Pancreas (tissue), 10 donors: ENCODE results near the gene PHF8. TPM values are rescaled to one million over a fixed set of nuclear protein-coding genes. Genes with fewer than 3 reads are reported as not detected.

Source experiments
- ATAC-seq, 4 donors: fragments of 200-7000 bp; cut with Tn5 transposase; one replicate each; pipeline versions ENCODE4 v1.8.0 to v1.9.1; 2020; ENCODE audit warnings: mild to moderate bottlenecking in 4 of 4, moderate library complexity in 4 of 4
- DNase-seq, 6 donors: peaks; one replicate each; pipeline ENCODE4 v3.0.0-alpha.2; 2020
- FAIRE-seq: peaks from 2 replicates; lab custom pipeline; 2012; peaks lifted over from hg19 to GRCh38; lab: Jason Lieb, UNC
- H3K27ac ChIP-seq, 4 donors: fragments of 200-600 bp; sonication (generic); 1 replicate in 3 of 4; 2 replicates in 1 of 4; pipeline versions ENCODE4 v1.5.0 to v1.8.0; 2020
- H3K27me3 ChIP-seq, 4 donors: fragments of 200-600 bp; one replicate each; pipeline ENCODE4 v1.8.0; 2021
- H3K36me3 ChIP-seq, 3 donors: fragments of 200-600 bp; sonication (generic) in 1 of 3; one replicate each; pipeline versions ENCODE4 v1.5.0 to v1.8.0; 2020 to 2021
- H3K4me1 ChIP-seq, 3 donors: fragments of 200-600 bp; one replicate each; pipeline ENCODE4 v1.8.0; 2021
- H3K4me3 ChIP-seq, 4 donors: fragments of 200-600 bp; sonication (generic) in 2 of 4; one replicate each; pipeline versions ENCODE4 v1.5.0 to v1.8.0; 2020 to 2021
- H3K9me3 ChIP-seq, 4 donors: fragments of 200-600 bp; one replicate each; pipeline ENCODE4 v1.8.0; 2021
- WGBS, 2 donors: extraction: QIAGEN DNeasy Blood & Tissue Kit; methylation state at CpG; one replicate each; pipeline ENCODE4 v1.1.7; 2013; 5-methylcytosine and 5-hydroxymethylcytosine counted together
- intact Hi-C, 3 donors: fragments of 100-400 bp; cut with DNase I; formaldehyde crosslinking; loops; one replicate each; pipeline versions ENCODE4 v1.11.1 to v1.14.2; 2022
- polyA plus RNA-seq, 2 donors: library from polyadenylated mRNA; stranded (reverse); fragments of 200-250 nt; gene quantifications; one replicate each; pipeline ENCODE4 v1.2.3, GENCODE V29; 2013
- total RNA-seq, 6 donors: library from RNA; stranded (reverse); fragmentation: NEBNext Ultra II Directional in 4 of 6; extraction: Animal tissue kit (Norgen Biotek cat#: 25700) in 4 of 6; gene quantifications; one replicate each; pipeline versions ENCODE4 v1.2.1 to v1.2.4, GENCODE V29; 2021 to 2023
- TF ChIP-seq, protein P1 (sequence below), 4 donors: fragments of 200-600 bp; sonication (generic) in 3 of 4; IDR thresholded peaks; one replicate each; pipeline versions ENCODE4 v1.5.0 to v1.8.0; 2021; ENCODE audit warnings: antibody characterized with exemption in 4 of 4
- donor health status: healthy with polysubstance abuse.
- donor health status: DM: no; HTN: no; CAD: no; lungs with moderate emphysema.
- donor health status: DM: no; HTN: no; CAD: no.
- donor health status: control.
- donor health status: control.
- donor health status: Bipolar disorder and iron deficiency.
- donor health status: DM: yes; HTN: yes; CAD: no.
- donor health status: DM: no; HTN: no; CAD: no.
- donor health status: DM: no; HTN: no; CAD: no.
- donor health status: DM: yes; HTN: yes; CAD: no.

Gene PHF8
- total and polyA plus RNA-seq, 8 donors = 10.9 to 21.3 (median 14.6) TPM

GRCh38 chrX:54012830-54013500 is 31.3 kb downstream of the PHF8 start:
- no peak for ATAC-seq
- TF ChIP-seq, protein P1, sequence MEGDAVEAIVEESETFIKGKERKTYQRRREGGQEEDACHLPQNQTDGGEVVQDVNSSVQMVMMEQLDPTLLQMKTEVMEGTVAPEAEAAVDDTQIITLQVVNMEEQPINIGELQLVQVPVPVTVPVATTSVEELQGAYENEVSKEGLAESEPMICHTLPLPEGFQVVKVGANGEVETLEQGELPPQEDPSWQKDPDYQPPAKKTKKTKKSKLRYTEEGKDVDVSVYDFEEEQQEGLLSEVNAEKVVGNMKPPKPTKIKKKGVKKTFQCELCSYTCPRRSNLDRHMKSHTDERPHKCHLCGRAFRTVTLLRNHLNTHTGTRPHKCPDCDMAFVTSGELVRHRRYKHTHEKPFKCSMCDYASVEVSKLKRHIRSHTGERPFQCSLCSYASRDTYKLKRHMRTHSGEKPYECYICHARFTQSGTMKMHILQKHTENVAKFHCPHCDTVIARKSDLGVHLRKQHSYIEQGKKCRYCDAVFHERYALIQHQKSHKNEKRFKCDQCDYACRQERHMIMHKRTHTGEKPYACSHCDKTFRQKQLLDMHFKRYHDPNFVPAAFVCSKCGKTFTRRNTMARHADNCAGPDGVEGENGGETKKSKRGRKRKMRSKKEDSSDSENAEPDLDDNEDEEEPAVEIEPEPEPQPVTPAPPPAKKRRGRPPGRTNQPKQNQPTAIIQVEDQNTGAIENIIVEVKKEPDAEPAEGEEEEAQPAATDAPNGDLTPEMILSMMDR (IDR thresholded peaks at IDR 0.05) = no peak
- no peaks in the 10 kb centered on the region for H3K4me1 ChIP-seq
- no peak overlapping the region for H3K4me3 ChIP-seq
- WGBS, 2 donors = 50 to 93% methylated on average over 1 of the region's 1 CpG
- no peak overlapping the region for H3K27ac ChIP-seq
- H3K27me3 ChIP-seq = no peaks in the 10 kb centered on the region
- intact Hi-C loops = no loop called here
- peak; percentile 29 for FAIRE-seq
- DNase-seq = no peak
- H3K36me3 ChIP-seq = peaks cover 0 to 5% (median 0%) of the 10 kb centered on the region in 3 donors
- no peaks in the 10 kb centered on the region for H3K9me3 ChIP-seq

- TF ChIP-seq, protein P1 (IDR thresholded peaks at IDR 0.05) = no peak
- 88 to 95% methylated on average over 4 of the region's 4 CpGs for WGBS, 2 donors
- Histone ChIP-seq H3K36me3 (no peaks in the 10 kb centered on the region), H3K9me3 (no peaks in the 10 kb centered on the region), H3K4me1 (no peaks in the 10 kb centered on the region), H3K27me3 (no peaks in the 10 kb centered on the region), H3K27ac (no peak overlapping the region), H3K4me3 (no peak overlapping the region)
- DNase-seq (no peak), ATAC-seq (no peak), FAIRE-seq (no peak)
- intact Hi-C loops = no loop called here
These were observed 36.6 kb downstream of the PHF8 start for GRCh38 chrX:54007682-54008081.

- TF ChIP-seq, protein P1 (IDR thresholded peaks at IDR 0.05) = no peak
- FAIRE-seq (no peak), ATAC-seq (peak in 1 of 4 donors; percentile 52), DNase-seq (no peak)
- intact Hi-C loops = no loop called here
- H3K36me3 ChIP-seq = peaks cover 0 to 10% (median 0%) of the 10 kb centered on the region in 3 donors
- H3K4me3 ChIP-seq = no peak overlapping the region
- 40 to 54% methylated on average over 2 of the region's 2 CpGs for WGBS, 2 donors
- H3K4me1 ChIP-seq = no peaks in the 10 kb centered on the region
- no peaks in the 10 kb centered on the region for H3K27me3 ChIP-seq
- no peaks in the 10 kb centered on the region for H3K9me3 ChIP-seq
- H3K27ac ChIP-seq = no peak overlapping the region
These were observed 46.5 kb downstream of the PHF8 start for GRCh38 chrX:53997724-53998123.

DNA sequence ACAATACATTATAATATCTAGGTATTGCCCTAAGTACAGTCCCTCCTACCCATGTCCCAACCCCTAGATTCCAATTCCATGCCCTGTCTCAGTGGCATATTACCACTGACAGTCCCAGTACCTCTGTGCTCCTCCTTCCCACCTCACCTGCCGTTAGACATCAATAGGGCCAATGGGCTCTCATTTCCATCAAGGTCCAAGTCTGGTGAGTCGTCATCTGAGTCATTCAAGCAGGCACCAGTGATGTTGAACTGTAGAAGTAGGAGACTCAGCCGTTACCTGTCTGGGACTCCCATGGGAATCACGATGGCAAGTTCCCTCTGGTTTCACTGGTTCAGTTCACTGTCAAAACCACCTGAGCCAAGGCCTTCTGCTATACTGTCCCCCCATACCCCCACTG is 51.7 kb downstream of the PHF8 start:
- H3K4me3 ChIP-seq = no peak overlapping the region
- H3K4me1 ChIP-seq = no peaks in the 10 kb centered on the region
- TF ChIP-seq, protein P1 (IDR thresholded peaks at IDR 0.05) = no peak
- no peak overlapping the region for H3K27ac ChIP-seq
- FAIRE-seq (no peak), ATAC-seq (no peak), DNase-seq (no peak)
- no peaks in the 10 kb centered on the region for H3K27me3 ChIP-seq
- intact Hi-C loops = no loop called here
- no peaks in the 10 kb centered on the region for H3K36me3 ChIP-seq
- 72 to 90% methylated on average over 4 of the region's 4 CpGs for WGBS, 2 donors
- H3K9me3 ChIP-seq = no peaks in the 10 kb centered on the region

DNA sequence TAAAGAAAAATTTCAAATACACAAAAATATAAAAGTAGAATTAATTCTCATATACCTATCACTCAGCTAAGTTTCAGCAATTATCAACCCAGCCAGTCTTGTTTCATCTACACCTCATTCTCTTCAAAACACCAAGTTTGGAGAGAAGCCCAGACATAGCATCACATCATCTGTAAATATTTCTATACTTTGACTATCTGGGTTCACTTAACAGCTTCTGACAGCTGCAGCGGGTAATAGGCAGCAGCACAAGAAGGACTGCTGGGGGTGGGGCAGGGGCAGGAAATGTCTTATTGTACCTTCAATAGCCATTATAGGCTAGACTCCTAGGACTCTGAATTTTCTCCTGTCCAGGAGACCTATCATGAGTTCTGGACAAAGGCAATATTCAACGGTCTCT is 54.1 kb downstream of the PHF8 start:
- H3K4me1 ChIP-seq = no peaks in the 10 kb centered on the region
- H3K27ac ChIP-seq = no peak overlapping the region
- WGBS, 2 donors = 60 to 75% methylated on average over 2 of the region's 2 CpGs
- TF ChIP-seq, protein P1 (IDR thresholded peaks at IDR 0.05) = no peak
- no peaks in the 10 kb centered on the region for H3K36me3 ChIP-seq
- DNase-seq (no peak), ATAC-seq (no peak), FAIRE-seq (no peak)
- H3K4me3 ChIP-seq = no peak overlapping the region
- intact Hi-C loops = no loop called here
- H3K9me3 ChIP-seq = no peaks in the 10 kb centered on the region
- H3K27me3 ChIP-seq = no peaks in the 10 kb centered on the region
